GM18526 (cell line): ENCODE data around the gene GIT1.

Source experiments
- POLR2A ChIP-seq: IDR thresholded peaks from 3 replicates; pipeline ENCODE4 v1.6.1; 2011; ENCODE audit not compliant: insufficient read length; ENCODE audit errors: extremely low read depth

Gene GIT1

DNA sequence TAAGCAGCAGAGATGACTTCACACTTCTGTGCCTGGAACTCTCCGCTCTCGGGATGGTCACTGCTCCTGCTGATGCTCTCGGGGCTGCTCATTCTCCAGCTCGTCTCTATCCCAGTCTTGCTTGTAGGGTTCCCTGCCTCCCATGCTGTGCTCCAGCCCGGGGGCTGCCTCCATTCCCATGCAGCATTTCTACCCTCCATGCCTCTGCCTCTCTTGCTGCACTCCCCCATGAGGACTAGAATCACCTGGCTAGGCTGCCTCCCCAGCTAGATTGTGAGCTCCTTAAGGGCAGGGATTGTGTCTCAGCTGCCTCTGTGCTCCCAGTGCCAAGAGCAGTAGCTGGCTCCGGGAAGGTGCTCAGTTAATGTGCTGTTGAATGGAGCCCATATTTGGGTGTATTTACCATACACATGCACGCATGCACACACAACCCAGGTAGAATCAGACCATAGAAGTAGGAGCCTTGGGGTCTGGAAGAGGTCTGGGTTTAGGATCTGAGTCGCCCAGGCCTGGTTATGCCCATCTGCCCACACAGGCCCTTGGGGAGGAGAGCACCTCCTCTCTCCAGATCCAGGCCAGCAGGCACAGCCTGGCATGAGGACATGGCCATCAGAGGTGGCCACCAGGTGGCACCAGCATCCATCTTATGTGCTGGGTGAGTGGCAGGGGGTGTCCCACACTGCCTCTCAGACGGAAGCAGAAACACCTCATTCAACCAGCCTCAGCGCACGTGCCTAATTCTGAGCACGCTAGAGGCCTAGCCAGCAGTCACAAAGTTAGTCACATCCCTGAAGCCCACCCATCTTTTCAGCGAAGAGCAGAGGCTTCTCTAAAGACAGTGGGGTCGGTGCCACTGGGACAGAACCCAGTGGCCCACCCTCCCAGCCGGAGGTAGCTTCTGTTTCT, 9.3 kb downstream of the GIT1 start:
- no peak for TF ChIP-seq POLR2A

DNA sequence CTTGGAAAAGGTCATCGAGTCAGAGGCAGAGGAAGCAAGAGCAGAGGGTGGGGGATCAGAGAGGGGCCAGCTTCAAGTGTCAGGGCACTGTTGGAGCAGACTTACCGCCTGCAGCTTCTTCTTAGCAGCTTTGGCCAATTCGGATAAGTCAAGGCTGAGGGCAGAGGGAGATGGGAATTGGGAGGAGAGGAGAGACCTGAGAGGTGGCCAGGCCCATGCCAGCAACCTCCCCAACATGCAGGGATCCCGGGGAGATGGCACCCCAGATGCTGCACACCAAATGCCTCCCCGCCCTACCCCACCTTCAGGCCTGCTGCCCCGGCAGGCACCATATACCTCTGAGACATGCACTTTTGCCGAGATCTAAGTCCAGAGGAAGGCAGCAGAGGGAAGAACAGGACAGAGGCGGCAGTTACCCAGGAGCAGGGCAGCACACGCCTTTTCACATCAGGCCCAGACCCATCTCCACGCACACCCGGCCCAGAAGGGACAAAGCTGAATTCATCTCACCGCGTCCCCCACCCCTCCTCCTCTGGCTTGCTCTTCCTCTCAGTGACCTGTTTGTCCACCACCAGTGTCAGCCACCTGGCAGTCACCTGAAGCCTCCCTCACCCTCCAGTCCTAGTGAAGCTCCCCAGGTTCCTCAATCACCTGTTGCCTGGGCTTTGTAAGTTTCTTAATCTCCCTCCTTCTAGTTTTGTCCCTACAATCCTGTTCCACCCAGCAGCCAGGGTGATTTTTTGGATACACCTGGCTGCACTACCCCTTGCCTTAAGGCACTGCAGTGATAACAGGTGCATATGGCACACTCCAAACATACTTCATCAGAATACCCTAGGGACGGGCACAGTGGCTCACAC, 10.6 kb downstream of the GIT1 start:
- TF ChIP-seq POLR2A: no peak

DNA sequence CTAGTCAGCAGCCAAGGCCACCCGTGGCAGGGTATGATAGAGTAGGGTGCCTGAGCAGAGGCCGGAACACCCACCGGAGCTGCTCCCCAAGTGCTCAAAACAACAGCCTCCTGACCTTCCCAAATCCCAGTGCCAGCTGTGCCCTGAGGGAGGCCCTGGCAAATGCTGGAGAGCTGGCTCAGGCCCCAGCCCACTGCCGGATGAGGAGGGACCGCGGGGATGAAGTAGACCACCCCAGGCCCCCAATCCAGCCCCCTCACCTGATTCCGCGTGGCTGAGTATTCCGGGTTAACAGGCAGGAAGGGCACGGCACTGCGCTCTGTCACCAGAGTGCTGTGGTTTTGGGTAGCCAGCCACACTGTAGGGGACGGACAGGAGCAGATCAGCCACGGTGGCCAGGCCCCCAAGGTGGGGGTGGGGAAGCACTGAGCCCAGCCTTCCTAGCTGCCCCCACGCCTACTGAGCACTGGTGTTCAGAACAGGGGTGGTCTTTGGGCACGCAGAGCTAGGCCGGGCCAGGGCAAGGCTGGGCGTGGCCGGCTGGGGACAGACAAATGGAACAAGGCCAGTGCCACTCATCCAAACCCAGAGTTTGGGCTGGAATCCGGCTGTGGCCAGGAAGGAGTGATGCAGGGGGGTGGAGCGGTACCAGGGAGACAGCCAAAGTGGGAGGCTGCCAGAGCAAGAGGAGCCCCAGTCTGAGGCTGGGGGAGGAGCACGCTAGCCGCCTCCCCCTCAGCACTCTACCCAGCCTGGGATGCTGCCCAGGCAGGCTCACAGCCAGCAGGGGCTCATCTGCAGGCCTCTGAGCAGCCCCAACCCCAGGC, 11.8 kb downstream of the GIT1 start:
- no peak for TF ChIP-seq POLR2A

DNA sequence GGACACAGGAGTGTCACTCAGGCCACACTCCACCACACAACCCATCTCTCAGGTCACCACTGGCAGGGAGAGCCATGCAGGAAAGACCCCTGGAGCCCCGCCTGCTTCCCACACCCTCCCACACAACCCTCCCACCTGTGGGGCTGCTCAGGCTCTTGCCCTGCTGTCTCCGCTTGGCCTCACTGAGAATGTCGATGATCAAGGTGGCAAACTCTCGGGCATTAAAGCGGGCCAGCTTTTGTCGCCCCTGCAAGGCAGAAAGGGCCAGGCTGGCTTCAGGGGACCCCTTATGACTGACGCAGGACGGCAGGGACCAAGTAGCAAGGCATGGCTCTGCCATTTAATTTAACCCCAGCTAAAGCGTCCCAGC, 12.5 kb downstream of the GIT1 start:
- no peak for TF ChIP-seq POLR2A

DNA sequence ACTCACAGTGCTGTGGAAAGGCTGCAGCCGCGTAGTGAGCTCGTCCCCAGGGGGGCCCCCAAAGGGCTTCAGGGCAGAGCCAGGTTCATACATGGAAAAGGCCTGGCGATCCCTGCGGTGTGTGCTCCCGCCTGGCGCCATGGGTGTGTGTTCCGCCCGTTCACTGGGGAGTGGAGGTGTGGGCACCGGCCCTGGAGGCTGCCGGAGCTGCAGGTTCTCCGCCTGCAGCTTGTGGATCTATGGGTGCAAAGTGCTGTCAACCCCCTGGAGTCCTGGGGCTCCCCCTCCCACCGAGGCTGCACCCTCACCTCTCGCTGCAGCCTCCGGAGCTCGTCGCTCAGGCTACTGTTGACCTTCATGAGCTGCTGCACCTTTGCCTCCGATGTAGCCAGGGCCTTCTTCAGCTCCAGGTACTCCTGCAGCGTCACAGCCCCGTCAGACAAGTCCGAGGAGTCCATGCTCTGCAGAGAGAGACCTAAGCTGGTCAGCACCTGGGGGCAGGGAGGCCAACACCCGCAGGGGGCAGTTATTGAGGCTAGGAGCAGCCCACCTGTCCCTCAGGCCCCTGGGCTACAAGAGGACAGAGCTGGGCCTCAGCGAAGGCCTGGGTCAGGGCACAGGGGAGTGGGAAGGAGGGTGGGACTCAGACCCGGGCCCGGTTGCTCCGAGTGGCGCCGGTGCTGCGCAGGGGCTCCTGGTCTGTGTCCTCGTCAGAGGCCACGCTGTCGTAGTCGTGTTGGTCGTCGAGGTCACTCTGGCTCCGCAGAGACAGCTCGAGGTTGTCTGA, 13.0 kb downstream of the GIT1 start:
- TF ChIP-seq POLR2A: no peak

DNA sequence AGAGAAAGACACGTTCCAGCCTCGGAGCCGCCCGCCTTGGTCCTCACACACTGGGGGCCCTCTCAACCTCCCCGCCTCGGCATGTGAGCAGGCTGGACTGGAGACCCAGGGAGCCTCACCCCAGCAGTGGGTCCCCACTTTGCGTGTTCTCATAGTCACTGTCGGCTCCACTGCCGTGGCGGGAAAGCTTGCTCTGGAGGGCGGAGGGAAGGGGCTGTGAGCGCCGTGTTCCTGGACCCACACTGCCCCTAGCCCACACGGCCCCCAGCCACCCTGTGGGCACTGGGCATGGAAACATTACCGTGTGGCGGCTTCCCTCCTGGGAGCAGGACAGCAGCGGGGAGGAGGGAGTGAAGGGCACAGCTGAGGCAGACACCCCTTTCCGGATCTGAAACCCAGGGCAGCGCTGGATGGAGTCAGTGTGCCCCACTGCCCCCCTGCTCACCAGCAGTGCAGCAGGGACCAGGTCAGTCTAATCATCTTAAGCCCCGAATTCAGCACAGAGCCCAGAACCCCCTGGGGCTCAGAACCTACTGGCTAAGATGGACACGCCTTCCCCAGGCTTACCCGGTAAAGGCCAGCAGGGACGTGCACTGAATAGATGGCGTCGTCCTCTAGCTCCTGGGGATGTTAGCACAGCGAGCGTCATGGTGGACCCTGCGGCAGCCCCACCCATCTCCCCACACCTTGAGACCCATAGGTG, 13.8 kb downstream of the GIT1 start:
- no peak for TF ChIP-seq POLR2A

DNA sequence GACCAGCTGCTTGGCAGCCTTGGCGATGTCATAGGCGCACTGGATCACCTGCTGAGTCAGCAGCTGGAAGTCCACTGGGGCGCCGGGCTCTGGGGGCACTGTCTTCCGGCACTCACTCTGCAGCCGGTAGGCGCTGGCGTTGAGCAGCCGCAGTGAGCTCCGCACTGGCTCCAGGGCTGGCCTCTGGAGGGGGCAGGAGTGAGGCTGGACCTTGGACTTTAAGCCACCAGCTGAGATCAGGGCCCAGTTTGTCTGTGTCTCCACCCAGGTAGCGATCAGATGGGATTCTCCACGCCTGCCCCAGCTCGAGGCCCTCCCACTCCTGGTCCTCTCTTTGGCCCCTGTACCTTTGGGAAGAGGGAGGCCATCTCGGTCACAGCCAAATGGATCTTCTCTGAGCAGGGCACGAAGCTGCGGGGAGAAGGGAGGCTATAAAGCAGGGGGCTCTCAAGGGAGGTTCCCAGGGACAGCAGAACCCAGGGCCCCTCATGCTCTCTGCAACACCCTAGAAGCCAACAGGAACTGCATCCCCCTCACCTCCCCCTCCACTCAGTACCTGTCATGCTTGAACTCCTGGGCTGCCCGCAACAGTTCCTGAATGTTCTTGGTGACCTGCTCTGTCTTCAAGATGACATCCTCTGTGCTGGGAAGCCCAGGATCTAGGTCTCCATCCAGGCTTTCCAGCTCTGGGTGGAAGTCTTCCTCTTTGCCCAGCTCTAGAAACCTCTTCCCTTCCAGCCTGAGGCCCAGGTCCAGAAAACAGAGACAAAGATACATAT, 14.5 kb downstream of the GIT1 start:
- TF ChIP-seq POLR2A: no peak

DNA sequence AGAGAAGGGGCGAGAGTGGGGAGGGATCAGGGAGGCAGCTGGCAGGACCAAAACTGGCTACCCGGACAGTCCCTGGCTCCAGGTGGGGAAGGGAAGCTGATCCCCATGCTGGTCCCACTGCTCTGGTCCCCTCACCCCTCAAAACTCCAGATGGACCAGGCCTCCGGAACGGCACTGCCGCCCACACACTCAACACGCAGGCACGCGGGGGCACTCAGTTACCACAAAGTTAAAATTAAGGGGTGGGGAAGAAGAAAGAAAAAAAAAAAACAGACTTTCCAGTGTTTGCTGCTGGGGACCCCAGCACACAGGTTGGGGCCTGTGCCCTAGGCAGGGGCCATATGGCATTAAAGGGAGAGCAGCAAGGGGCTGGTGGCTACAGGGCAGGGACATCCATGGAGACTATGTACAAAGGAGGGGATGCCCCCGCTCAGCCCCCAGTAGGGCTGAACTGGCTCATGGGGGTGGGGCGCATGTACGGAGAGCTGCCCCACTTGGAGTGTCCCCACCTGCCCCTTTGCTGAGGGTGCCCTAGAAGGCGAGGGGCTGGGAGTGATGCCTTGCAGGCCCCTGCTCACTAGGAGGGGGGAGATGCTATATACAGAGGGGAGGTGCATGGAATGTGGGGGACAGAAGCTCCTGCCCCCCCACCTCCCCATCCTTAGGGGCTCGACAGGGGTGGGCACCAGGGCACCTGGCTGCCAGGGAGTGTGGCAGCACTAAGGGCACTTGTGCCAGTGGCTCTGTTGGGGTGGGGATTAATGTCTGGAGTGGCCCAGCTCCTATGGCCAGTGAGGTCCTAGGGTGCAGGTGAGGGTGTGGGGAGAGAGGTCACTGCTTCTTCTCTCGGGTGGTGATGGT, 15.3 kb downstream of the GIT1 start:
- no peak for TF ChIP-seq POLR2A

DNA sequence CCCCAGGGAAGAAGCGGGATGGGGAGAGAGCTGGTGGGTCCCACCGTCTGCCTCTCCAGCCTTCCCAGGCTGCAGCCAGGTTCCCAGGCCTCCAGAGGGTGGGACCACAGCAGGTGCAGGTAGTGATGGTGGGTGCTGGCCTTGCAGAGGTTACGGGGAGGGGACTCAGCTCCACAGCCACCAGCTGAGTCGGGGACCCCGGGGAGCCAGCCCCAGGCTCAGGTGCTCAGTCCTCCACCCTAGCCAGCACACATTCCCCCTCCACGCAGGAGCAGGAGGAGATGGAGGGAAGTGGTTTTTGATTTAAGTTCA, 15.9 kb downstream of the GIT1 start:
- no peak for TF ChIP-seq POLR2A

DNA sequence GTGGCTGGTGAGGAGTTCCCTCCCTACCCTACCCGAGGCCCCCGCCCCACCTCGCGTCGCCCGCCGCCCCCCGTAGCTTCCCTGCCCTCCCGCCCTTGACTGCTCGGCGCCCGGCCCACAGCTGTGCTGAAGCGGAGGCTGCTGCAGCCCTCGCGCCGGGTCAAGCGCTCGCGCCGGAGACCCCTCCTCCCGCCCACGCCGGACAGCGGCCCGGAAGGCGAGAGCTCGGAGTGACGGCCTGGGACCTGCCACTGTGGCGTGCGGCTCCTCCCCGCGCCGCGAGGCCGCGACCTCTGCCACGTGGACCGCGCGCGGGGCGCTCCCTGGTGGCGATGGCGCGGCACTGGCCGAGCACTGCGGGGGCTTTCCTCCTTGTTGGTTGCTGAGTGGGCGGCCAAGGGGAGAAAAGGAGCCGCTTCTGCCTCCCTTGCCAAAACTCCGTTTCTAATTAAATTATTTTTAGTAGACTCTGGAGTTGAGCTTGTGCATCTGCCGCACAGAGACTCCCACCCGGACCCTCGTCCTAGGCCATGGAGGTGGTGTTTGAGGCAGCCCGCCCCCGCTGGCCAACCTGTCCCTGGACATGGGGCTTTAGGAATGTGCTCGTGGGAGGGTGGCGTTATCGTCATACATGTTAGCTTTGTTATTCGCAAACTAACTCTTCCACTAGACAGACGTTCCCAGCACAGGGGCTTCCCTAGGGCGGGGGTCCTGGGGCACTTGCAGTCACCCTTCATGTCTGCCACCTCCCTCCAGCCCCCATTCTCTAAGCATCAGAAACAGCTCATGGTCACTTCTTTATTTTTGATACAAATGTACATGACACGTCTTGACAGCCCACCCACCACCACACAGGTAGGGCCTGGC, 16.5 kb downstream of the GIT1 start:
- peak; percentile 17 for TF ChIP-seq POLR2A

DNA sequence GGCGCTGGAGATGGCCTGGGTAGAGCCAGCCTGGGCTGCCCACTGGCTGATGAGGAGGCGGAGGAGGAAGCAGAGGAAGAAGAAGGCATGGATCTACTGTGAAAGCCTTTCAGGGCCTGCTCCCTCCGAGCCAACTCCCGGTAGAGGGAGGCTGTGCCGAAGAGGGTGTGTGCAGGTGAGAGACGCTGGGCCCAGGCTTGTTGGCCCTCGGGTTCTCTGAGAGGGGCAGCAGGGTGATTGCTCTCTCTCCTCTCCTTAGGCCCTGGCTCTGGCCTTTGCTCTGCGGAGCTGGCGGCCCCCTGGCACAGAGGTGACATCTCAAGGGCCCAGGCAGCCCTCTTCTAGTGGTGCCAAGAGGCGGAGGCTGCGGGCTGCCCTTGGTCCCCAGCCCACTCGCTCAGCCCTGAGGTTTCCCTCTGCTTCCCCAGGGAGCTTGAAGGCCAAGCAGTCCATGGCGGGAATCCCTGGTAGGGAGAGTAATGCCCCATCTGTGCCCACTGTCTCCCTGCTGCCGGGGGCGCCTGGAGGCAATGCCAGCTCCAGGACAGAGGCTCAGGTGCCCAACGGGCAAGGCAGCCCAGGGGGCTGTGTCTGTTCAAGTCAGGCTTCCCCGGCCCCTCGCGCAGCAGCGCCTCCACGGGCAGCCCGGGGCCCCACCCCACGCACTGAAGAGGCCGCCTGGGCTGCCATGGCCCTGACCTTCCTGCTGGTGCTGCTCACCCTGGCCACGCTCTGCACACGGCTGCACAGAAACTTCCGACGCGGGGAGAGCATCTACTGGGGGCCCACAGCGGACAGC, 17.4 kb downstream of the GIT1 start:
- TF ChIP-seq POLR2A: no peak
